GM21737 (cell line): ENCODE results near the gene RPS6KA4.
"Not testable (repeated sequence)": the region's sequence is repeated elsewhere in the genome, so short reads cannot be mapped to it uniquely, and the experiment has no call there.

Experiments used
- ATAC-seq: cut with Tn5 transposase; IDR thresholded peaks from one replicate; pipeline ENCODE4 v1.9.1; 2021; ENCODE audit warnings: mild to moderate bottlenecking, moderate library complexity; ENCODE audit not compliant: unreplicated experiment

Gene RPS6KA4

GRCh38 chr11:64413417-64413816 is 54.5 kb downstream of the RPS6KA4 start:
- no peak for ATAC-seq

GRCh38 chr11:64415286-64415685 is 56.3 kb downstream of the RPS6KA4 start:
- ATAC-seq: no peak

- no peak for ATAC-seq
These were observed 57.2 kb downstream of the RPS6KA4 start for GRCh38 chr11:64415996-64416728.

- not testable (repeated sequence) for ATAC-seq
These were observed 59.3 kb downstream of the RPS6KA4 start for GRCh38 chr11:64418233-64418632.

GRCh38 chr11:64419257-64419790 is 60.4 kb downstream of the RPS6KA4 start:
- ATAC-seq: no peak

GRCh38 chr11:64419818-64420485 is 61.0 kb downstream of the RPS6KA4 start:
- ATAC-seq: no peak
